HTR-8/SVneo (cell line): ENCODE data around the gene MSH3.

Source experiments
- DNase-seq: peaks from one replicate; pipeline ENCODE4 v3.0.0; 2011; ENCODE audit warnings: low spot score, mixed read lengths; ENCODE audit not compliant: insufficient read length
- FAIRE-seq: peaks from 2 replicates; lab custom pipeline; 2011; peaks lifted over from hg19 to GRCh38; lab: Jason Lieb, UNC

Gene MSH3

DNA sequence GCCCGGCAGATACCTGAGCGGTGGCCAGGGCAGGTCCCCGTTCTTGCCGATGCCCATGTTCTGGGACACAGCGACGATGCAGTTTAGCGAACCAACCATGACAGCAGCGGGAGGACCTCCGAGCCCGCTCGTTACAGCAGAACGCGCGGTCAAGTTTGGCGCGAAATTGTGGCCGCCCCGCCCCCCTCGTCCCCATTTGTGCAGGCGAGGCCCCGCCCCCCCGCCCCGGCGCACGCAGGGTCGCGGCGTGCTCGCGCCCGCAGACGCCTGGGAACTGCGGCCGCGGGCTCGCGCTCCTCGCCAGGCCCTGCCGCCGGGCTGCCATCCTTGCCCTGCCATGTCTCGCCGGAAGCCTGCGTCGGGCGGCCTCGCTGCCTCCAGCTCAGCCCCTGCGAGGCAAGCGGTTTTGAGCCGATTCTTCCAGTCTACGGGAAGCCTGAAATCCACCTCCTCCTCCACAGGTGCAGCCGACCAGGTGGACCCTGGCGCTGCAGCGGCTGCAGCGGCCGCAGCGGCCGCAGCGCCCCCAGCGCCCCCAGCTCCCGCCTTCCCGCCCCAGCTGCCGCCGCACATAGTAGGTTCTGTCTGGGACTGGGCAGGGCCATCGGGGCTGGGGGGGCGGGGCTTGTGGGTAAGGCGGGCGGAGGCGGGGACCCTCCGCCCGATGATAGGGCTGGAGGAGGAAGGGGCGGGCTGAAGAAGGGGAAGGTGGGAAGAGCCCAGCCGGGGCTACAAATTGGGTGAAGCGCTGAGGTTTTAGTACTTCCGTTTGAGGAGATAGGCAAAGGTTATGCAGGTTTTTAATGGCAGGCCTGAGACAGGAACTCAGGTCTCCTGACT, at the start of gene MSH3, which contains the start of gene DHFR:
Gene MSH3 (plus strand): TSS at position 262 of the 840 bp plus-strand sequence. CDS start 76 bp downstream, at position 338.
Gene DHFR (minus strand): TSS at position 593 of the 840 bp plus-strand sequence. CDS start 494 bp downstream, at position 99.
- DNase-seq (peak; percentile 88), FAIRE-seq (peak; percentile 83)

DNA sequence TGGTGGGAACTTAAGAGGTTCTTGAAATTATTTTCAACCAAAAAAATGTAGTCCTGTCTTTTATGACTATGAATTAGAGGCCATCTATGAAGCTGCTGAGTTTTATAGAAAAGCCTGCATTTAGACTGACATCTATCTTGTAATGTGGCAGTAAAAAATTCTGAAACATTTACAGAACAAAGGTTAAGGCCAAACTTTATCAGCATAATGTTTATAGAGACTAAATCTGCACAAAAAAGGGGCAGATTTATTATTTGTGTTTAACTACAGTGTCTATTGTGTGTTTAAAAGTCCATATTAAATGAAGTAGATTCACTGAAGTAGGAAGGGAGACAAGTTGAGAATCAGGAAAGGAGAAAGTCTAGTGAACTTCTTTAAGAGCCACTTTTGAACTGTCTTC, 47.1 kb upstream of the MSH3 start:
- FAIRE-seq (no peak), DNase-seq (no peak)

DNA sequence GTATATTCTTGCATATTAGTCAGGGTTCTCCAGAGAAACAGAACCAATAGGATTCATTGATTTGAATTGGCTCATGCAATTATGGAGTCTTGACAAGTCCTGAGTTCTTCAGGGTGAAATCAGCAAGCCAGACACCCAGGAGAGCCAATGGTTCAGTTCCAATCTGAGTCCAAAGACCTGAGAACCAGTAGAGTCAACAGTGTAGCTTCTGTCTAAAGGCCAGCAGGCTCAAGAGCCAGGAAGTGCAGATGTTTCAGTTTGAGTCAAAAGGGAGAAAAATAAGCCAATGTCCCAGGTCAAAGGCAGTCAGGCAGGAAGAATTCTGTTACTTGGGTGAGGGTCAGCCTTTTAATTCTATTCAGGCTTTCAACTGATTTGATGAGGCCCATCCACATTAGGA, 46.6 kb upstream of the MSH3 start:
- DNase-seq (no peak), FAIRE-seq (no peak)

DNA sequence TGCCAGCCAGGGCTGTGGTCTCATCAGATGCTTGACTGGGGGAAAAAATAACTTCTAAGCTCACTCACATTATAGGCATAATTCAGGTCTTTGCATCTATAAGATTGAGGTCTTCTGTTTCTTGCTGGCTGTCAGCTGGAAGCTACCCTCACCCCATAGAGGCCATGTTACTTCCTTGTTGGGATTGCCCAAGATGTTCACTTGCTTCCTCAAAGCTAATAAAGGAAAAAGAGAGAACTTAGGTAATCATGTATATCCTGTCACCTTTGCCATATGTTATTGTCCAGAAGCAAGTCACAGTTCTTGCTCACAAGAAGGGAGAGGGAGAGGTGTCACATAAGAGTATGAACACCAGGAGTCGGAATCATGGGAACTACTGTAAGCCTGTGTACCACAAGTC, 45.7 kb upstream of the MSH3 start:
- DNase-seq (no peak), FAIRE-seq (no peak)

DNA sequence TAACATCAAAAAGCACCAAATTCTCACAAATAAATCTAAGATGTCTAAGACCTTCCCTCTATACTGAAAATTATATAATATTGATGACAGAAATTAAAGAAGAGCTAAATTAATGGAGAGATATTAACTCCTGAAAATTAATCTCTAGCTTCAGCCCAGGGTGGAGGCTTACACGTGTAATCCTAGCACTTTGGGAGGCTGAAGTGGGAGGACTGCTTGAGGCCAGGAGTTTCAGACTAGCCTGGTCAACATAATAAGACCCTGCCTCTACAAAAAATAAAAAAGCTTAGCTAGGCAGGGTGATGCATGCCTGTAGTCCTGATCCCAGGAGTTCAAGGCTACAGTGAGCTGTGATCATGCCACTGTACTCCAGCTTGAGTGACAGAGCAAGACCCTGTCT, 44.8 kb upstream of the MSH3 start:
- DNase-seq = no peak
- no peak for FAIRE-seq

DNA sequence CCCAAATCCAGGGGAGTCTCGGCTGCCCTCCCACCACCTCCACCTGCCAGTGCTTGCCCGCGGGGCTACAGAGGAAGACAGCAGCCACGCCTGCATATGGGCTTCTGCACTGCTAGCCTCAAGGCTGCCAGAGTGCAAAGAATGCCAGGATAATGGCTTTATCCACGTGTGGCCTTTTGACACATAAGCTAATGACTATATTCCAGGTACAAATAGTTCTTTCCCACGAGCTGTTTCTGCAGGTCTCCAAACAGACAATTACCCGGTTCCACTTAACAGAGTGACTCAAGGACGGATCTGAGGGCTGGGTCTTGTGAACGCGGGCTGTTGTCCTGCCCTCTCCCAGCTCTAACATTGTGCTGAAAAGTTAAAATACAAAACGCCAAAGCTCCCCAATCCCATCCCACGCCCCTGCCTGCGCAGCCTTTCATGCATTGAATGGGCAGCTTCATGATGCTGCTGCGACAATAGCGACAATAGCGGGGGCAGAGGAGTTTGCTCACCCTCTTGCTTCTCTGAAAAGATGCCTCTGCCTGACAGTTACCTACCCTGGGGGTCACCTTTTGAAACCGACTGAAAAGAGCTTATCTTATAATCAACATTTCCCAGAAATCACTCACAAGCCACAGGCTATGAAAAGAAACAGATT, 39.1 kb upstream of the MSH3 start:
- DNase-seq (no peak), FAIRE-seq (no peak)

DNA sequence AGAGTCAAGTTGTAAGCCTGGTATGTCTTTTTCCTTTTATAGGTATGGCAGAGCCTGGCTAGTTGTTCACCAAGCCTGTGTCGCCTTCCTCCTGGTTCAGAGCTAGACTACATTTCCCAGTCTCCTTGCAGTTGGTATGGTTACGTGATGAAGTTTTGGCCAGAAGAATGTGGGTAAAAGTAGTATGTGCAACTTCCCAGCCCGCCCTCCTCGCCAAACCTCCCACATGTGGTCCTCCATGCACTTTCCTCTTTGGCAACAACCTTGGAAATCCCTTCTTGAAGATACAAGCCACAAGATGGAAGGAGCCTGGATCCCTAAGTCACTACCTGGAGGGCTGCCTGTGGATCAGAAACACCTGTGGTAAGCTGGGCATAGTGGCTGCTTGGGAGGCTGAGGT, 36.0 kb upstream of the MSH3 start:
- FAIRE-seq = no peak
- DNase-seq = no peak

DNA sequence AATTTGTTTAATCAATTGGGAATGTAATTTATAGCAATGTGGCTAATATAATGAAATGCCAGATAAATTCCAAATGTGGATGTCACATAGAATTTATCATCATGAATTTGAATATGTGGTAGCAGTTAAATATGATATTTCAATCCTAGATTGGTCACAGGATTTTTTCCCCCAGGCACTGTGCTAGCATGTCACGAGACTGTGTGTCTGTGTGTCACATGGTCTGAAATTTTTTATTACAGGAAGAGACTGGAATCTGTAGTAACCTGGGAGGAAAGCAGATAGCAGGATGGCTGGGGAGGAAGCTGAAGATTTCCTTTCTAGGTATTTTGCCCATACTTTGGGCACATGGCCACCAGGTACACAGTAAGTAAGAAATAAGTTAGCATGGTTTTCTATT, 35.4 kb upstream of the MSH3 start:
- FAIRE-seq (no peak), DNase-seq (no peak)

DNA sequence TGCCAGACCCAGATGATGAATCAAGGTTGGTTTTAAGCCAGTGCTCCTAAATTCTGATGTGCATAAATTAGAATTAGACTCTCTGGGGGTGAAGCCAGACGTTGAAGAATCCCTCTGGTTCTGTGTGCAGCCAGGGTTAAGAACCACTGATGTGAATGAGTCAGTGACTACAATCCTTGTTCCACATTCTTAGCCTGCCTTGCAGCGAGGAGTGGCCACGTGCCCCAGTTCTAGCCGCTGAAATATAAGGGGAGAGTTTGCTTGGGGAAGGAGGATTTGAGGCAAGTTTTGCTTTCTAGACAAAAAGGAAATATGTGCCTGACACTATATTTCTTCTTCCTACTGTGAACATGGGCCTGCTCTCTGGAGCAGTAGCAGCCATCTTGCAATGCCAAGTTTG, 34.2 kb upstream of the MSH3 start:
- FAIRE-seq = peak; percentile 26
- DNase-seq = no peak

DNA sequence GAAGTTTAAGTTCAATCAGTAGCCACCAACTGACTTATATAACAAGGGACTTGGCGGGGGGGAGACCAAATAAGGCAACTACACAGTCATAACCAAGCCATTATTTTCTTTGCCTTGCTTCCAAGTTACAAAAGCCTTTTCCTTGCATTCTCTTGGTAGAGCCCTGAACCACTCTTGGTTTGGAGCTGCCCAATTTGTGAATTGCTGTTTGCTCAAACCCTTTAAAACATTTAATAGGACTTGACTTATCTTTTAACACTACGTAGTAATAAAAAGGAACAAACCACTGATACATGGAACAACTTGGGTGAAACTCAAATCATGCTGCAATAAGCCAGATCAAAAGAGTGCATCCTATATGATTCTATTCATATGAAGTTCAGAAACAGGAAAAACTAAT, 31.7 kb upstream of the MSH3 start:
- DNase-seq = no peak
- FAIRE-seq = no peak

DNA sequence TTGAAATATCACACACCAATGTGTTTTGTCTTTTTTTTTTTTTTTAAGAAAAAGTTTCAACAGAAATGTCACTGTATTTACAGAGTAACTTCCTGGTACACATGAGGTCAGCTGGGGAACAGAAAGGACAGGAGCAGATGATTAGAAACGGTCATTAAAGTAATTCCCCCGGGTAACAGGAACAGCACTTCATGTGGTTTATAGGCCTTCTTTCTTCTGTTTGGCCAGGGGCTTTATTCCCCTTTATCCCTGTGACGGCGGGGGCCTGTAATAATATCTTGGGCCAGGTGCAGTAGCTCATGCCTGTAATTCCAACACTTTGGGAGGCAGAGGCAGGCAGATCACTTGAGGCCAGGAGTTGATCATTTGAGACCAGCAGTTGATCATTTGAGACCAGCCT, 30.5 kb upstream of the MSH3 start:
- DNase-seq (no peak), FAIRE-seq (no peak)

DNA sequence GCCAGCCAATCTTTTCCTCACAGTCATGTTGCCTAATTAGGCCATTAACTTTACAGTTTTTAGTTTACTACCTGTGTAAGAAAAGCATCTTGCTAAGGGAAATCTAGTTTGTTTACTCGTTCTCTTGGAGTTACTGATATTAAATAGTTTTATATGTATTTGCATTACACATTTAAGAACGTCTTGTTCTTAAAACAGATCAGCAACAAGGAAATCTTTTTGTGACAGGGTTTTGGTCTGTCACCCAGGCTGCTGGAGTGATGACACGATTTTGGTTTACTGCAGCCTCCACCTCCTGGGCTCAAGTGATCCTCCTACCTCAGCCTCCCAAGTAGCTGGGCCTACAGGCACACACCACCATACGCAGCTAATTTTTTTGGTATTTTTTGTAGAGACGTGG, 29.2 kb upstream of the MSH3 start:
- FAIRE-seq (no peak), DNase-seq (no peak)

DNA sequence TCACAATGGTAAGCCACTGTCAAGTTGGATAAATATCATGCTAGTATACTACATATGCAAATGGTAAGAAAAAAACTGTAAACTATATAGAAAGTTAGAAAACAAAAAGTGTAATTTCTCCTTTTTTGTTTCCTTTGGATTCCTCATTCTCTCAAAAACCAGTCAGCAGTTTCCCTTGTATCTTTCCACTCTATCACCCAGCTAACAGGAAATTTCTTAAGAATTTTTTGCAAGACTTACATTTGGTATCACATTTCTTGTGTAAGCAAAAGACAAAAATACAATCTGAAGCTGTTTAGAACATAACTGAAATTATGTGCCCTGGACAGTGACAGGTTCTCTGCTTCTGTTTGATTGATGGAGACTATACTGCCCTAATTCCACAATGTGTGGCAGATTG, 25.2 kb upstream of the MSH3 start:
- FAIRE-seq (no peak), DNase-seq (no peak)

DNA sequence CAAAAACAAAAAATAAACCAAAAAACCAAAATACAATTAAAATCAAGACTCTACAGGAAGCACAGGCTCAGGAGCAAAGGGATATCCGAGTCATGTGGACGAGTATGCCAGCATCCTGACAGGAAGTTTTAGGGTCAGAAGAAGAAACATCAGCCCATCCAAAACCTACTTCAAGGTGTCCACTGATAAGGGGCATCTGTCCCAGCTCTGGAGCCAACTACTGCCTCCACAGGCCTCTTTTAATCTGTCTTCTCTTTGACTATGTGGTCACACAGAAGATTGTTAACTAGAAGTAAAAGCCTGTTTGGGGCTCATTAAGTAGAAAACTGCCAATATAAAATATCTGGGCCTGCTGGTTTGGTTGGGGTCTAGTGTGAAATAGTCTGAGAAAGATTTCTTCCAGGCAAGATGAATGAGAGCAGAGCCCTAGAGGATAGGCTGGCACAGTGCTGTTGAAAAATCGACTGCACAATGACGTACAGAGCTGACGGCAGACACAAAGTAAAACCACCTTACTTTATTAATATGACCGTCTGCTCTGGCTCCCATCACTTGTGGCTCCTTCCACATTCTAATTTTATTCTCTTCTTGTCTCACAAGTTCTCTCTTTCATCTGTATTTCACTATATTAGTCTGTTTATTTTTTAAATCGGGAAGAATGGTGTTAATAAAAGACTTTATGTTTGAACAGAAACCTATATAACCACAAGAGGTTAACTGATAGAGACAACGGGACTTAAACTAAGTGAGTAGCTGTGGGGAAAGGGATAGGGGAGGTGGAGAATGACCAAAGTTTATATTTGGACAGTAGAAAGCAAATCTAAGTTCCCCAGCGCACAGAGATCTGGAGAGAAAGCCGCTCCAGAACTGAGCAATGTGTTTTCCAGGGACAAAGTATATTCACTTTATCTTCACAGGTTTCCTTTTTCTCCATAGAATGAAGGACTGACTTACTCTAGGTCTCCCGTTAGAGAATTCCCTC, 22.9 kb upstream of the MSH3 start:
- DNase-seq (no peak), FAIRE-seq (no peak)

DNA sequence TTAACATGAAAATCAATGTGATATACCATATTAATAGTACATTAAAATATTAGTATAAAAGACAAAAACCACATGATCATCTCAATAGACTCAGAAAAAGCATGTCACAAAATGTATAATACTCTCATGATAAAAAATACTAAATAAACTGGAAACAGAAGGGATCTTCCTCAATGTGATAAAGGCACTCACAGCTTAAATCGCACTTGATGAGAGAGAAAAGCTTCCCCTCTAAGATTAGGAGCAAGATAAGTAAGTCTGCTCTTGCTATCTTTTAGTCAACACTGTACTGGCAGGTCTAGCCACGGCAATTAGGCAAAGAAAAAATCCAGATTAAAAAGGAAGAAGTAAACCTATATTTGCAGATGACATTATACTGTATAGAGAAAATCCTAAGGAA, 21.8 kb upstream of the MSH3 start:
- no peak for DNase-seq
- FAIRE-seq = no peak

DNA sequence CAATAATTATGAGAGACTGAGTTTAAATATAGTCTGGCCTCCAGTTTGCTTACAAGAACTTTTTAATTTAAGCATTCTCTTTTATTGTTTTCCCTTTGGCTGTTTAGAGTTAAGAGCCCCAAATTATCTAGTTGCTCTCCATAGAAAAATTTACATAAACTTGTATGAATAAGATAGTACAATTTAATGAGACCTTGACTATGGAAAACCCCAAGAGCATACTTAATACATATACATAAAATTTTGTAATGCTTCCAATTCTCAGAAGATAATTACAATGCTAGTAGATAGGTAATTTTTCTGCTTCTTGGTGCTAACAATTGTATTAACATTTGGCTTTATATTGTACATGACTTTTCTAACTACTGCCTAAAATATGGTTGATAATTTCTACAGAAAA, 20.3 kb upstream of the MSH3 start:
- FAIRE-seq (no peak), DNase-seq (no peak)

DNA sequence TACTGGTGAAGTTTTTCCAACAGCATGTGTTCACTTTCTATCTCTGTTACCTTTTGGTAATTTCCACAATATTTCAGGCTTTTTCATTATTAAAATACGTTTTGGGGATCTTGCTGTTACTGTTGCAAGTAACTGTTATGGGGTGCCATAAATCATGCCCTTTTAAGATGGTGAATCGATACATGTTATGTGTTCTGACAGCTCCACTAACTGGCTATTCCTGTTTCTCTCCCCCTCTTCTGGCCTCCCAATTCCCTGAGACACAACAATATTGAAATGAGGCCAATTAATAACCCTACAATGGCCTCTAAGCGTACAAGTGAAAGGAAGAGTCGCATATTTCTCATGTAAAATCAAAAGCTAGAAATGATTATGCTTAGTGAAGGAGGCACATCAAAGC, 13.1 kb upstream of the MSH3 start:
- FAIRE-seq (no peak), DNase-seq (no peak)

DNA sequence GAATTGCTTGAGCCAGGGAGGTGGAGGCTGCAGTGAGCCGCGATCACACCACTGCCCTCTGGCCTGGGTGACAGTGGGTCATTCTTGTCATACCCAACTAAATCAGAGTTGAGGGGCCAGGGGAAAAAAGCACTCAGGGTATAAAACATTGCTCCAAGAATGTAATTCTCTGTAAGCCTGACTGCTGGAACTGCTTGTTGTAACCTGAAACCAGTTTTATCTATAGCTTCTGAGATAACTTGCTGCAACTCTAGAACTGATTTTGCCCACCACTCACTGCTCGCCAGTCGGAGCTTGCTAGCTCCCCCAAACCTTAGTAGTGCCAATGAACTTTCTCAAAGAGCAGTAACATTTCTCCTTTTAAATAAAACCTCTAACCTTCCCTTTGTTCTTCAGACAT, 9.6 kb upstream of the MSH3 start:
- no peak for FAIRE-seq

DNA sequence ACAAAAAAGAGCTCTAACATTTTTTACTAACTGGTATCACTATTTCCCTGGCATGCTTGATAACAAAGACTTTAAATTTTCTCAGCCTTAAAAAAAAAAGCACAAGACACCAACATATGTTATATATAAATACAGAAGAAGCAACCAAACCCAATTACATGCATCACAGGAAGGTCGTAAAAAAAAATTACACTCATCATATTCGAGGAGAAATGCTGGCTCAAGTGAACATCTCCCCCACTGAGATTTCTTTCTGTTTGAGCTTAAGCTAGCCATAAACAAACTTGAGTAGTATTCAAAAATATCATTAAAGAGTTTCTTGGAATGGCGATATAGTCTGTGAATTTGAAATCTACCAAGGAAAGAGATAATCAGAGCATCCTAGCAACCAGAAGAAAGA, 7.5 kb upstream of the MSH3 start:
- DNase-seq (no peak), FAIRE-seq (no peak)

More for the DNA sequence above, 9.6 kb upstream of the MSH3 start:
- no peak for DNase-seq

DNA sequence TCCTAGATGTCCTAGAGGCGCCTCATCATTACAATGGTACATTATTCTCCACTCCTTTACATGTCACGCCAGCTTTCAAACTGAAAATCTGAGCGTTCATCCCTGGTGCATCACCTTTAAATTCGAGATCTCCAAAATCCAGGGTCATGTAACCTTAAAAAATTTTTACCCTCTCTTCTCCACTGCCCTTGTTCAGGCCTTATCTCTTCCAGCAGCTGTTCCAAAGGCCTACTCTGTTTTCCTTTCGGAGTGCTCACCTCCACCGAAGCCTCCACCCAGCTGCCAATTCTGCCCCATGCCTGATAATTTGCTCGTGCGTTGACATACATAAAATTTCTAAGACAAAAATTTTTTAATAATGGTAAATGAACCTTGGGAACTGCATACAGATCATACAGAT, 950 bp upstream of the MSH3 start:
- DNase-seq (no peak), FAIRE-seq (no peak)

DNA sequence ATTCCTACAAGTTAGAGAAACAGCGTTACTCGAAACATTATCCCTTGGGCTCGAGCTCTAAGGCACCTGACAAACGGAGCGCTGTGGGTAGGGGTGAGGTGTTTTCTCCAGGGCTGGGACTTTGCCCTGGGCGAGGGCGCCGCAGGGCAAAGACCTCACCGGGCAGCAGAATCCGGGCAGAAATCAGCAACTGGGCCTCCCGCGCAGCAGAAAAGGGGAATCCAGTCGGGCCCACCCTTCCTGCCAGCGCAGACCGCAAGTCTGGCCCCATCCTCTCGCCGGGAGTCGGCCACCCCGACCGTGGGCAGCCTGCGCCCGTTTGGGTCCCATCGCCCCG, 430 bp upstream of the MSH3 start:
- DNase-seq (peak; percentile 24), FAIRE-seq (no peak)
